Renal cortex interstitium (tissue), 11 donors: ENCODE measurements around the gene MRPL20. TPM values are rescaled to one million over a fixed set of nuclear protein-coding genes. Genes with fewer than 3 reads are reported as not detected.
"Not testable (repeated sequence)": the region's sequence is repeated elsewhere in the genome, so short reads cannot be mapped to it uniquely, and the experiment has no call there.

ENCODE experiments used
- DNase-seq, 11 donors: peaks; one replicate each; pipeline ENCODE4 v3.0.0-alpha.2; 2013; ENCODE audit warnings: low read depth in 9 of 11, low spot score in 4 of 11; ENCODE audit errors: extremely low read depth in 1 of 11
- polyA plus RNA-seq, 3 donors: library from polyadenylated mRNA; unstranded; fragments of 120-200 nt; gene quantifications; one replicate each; pipeline ENCODE4 v1.2.1, GENCODE V29; 2013; ENCODE audit not compliant: insufficient read length in 3 of 3

MRPL20 gene
- polyA plus RNA-seq, 3 donors = 115 to 120 (median 120) TPM

GRCh38 chr1:1430114-1430982, 23.3 kb upstream of the MRPL20 start:
- no peak for DNase-seq

- DNase-seq = no peak
Measured at GRCh38 chr1:1429671-1430073, 22.6 kb upstream of the MRPL20 start.

DNA sequence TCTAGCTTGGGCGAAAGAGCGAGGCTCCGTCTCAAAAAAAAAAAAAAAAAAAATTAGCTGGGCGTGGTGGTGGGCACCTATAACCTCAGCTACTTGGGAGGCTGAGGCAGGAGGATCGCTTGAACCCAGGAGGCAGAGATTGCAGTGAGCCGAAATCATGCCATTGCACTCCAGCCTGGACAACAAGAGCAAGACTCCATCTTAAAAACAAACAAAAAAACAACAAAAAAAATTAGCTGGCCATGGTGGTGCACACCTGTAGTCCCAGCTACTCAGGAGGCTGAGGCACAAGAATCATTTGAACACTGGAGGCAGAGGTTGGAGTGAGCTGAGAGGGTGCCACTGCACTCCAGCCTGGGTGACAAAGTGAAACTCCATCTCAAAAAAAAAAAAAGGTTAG, 21.9 kb upstream of the MRPL20 start:
- not testable (repeated sequence) for DNase-seq

DNA sequence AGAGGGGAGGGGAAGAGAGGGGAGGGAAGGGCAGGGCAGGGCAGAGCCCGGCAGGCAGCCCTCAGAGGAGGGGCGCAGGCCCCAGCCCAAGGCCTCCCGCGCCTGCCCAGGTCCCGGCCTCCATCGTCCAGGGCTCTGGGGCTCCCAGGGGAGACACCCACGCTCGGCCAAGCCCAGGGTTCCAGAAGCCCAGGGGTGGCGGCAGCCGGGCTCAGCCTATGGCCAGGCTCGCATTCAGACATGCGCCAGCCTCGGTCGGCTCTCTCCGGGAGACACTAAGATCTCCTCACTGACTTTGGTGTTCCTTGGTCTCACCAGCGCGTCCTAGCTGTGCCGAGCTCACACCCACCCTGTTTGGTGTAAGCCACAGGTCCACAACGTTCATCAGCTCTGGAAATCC, 21.1 kb upstream of the MRPL20 start:
- no peak for DNase-seq

DNA sequence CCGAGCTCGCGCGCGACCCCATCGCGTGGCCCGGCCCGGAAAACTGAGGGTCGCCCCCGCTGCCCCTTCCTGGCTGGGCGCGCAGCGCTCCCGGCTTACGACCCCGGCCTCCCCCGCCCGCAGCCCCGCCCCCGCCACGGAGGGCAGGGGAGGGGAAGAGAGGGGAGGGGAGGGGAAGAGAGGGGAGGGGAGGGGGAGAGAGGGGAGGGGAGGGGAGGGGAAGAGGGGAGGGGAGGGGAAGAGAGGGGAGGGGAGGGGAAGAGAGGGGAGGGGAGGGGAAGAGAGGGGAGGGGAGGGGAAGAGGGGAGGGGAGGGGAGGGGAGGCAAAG, 20.7 kb upstream of the MRPL20 start:
- no peak for DNase-seq

- DNase-seq = no peak
Measured at GRCh38 chr1:1427106-1427819, 20.2 kb upstream of the MRPL20 start.

DNA sequence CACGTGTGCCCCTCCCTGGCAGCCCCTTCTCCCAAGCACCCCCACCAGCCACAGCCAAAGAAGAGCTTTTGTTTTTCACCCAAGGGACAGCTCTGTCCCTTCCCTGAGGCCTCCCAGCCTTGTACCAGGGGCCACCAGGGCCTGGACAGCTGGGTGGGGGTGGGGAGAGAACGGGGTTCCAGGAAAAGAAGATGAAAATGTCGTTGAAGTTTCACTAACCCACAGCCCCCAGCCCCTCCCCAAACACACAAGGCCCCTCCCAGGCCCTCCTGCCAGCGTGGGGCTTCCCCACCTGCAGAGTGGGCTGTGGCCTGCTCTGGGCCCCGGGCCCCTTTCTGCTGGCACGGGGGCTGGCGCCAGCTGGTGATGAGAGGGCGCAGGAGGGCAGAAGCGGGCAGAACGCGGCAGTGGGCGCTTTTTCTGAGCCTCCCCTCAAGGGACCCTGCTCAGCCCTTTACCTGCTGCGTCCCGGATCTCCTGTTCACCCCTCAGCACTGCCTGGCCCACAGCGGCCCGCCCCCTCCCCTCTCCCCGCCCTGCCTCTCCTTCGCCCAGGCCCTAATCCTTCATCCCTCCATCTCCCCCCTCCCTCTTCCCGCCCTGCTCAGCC, 19.5 kb upstream of the MRPL20 start:
- DNase-seq = no peak

- no peak for DNase-seq
Measured at GRCh38 chr1:1425753-1426495, 18.8 kb upstream of the MRPL20 start.

DNA sequence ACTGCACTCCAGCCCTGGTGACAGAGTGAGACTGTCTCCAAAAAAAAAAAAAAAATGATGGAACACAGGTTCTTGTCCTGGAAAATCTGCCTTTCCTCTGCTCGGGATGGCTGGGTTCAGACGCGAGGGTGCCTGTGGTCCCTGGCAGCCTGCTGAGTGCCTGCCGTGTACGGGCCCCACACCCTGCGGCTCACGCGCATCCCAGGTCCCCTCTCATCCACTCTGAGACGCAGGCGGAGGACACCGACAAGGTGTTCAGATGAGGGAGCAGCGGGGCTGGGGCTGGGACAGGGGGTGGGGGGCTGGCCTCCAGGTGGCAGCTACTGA, 18.3 kb upstream of the MRPL20 start:
- no peak for DNase-seq

GRCh38 chr1:1424707-1425106, 17.6 kb upstream of the MRPL20 start:
- no peak for DNase-seq

GRCh38 chr1:1423245-1423597, 16.1 kb upstream of the MRPL20 start:
- no peak for DNase-seq

GRCh38 chr1:1422465-1423244, 15.6 kb upstream of the MRPL20 start:
- DNase-seq = no peak

GRCh38 chr1:1421907-1422464, 14.9 kb upstream of the MRPL20 start:
- no peak for DNase-seq

- no peak for DNase-seq
Measured at GRCh38 chr1:1421147-1421906, 14.2 kb upstream of the MRPL20 start, which contains the start of gene ANKRD65. ANKRD65 (minus strand) TSS chr1:1421276; CDS start chr1:1421005, 271 bp downstream.

DNA sequence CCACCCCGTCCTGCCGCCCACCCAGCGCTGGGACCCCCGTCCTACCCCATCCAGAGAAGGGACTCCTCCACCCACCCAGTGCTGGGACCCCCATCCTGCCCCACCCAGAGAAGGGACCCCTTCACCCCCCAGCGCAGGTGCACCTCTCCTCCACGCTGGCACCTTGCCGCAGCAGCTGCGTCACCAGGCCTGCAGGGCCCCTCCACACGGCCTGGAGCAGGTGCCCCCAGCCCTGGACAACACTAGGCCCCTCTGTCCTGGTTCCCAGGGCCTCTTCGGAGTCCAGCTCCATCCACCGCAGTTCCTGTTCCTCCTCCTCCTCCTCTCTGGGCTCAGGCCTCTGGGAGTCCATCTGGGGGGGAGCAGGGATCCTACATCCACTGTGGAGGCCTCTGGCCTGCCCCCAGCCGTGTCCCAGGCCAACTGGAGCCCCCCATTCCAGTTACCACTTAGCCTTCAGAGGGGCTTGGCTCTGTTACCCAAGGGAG, 13.6 kb upstream of the MRPL20 start:
- DNase-seq = no peak

DNA sequence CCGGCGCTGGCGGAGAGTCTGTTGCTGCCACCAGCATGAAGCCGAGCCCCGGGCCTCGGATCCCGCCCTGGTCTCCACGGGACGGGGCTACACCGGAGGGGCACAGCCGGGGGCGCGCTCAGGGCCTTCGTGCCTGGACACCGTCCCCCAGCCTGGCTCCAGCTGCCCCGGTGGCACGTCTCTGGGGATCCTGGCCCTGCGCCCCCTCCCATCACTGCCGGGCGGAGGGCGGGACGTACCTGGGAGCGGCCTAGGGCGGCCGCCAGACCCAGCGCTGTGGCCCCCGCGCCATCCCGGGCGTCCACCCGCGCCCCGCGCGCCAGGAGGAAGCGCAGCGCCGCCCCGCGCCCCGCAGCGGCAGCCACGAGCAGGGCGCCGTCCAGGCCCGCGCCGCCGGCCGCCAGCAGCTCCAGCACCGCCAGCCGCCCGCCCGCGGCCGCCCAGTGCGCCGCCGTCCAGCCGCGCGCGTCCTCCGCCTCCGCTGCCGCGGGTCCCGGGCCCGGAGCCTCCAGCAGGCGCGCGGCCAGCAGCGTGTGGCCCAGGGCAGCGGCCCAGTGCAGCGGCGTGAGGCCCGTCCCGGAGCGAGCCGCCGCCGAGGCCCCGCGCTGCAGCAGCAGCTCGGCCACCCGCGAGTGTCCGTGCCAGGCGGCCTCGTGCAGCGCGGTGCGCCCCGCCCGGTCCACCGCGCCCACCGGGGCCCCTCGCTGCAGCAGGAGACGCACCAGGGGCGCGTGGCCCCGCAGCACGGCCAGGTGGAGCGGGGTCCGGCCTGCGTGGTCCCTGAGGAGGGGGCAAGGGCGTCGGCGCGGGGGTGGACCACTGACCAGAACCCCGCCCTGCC, 12.9 kb upstream of the MRPL20 start:
- DNase-seq = no peak

DNA sequence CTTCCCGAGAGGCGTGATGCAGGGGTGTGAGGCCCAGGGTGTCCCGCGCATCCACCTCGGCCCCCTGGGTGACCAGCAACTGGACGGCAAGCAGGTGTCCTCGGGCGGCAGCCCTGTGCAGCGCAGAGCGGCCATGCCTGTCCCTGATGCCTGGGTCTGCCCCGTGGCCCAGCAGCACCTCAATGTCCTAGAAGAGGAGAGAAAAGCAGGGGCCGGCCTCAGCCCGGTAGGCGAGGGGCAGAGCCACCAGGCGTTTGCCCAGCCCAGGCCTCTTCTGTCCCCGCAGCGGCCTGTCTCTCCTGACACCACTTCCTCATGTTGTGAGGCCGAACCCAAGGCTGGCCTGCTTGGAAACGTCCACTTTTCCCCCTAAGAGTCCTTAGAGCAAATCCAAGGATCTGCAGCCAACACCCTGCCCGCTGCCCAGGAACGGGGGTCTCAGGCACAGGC, 12.3 kb upstream of the MRPL20 start:
- no peak for DNase-seq
